GM23338 (cell line): ENCODE measurements around the gene SLF2.

Experiments
- CTCF ChIP-seq, 2 experiments: fragments of 200-600 bp in 1 of 2; sonication (generic) in 1 of 2; conservative IDR thresholded peaks; 2 replicates each; pipeline versions ENCODE4 v1.5.1 to v1.6.1; 2016 to 2017; ENCODE audit warnings: antibody characterized with exemption in 2 of 2, low read depth in 2 of 2, mild to moderate bottlenecking in 2 of 2, moderate library complexity in 1 of 2
- POLR2AphosphoS5 ChIP-seq: IDR thresholded peaks from 2 replicates; pipeline ENCODE4 v1.6.1; 2016; ENCODE audit warnings: antibody characterized with exemption, low read depth
- STAT1 ChIP-seq: IDR thresholded peaks from one replicate; pipeline ENCODE4 v1.6.1; 2016; ENCODE audit warnings: antibody characterized with exemption; ENCODE audit not compliant: unreplicated experiment

- TF ChIP-seq CTCF (conservative IDR thresholded peaks at IDR 0.05; ENCODE audit: low read depth in 2 of 2) (peak; percentile 64 to 81), POLR2AphosphoS5 (no peak), STAT1 (no peak)
Observed at GRCh38 chr10:100934084-100934659, 21.4 kb downstream of the SLF2 start.
